Common myeloid progenitor, CD34-positive (primary cell): ENCODE data around the gene MICU1.
A peak's percentile ranks its signal among the peaks of the same experiment; 100 is the strongest.

Source experiments
- CTCF ChIA-PET: fragments of 350-600 bp; sonication (Branson Sonifier 250); formaldehyde crosslinking; loops from one replicate; lab custom pipeline; 2021; ENCODE audit warnings: antibody characterized with exemption; lab: Charles Lee
- POLR2A ChIA-PET: fragments of 350-600 bp; sonication (Branson Sonifier 250); formaldehyde crosslinking; loops from one replicate; lab custom pipeline; 2021; ENCODE audit warnings: antibody characterized with exemption; lab: Charles Lee
- DNase-seq, 3 donors: peaks; one replicate each; pipeline versions ENCODE4 v3.0.0 to v3.0.0-alpha.2; 2013
- H3K27ac ChIP-seq, 2 experiments: 1 replicate in 1 of 2; 2 replicates in 1 of 2; pipeline ENCODE4 v1.7.0; 2013; ENCODE audit warnings: inconsistent platforms in 2 of 2, low read length in 2 of 2, mild to moderate bottlenecking in 2 of 2, low read depth in 1 of 2, moderate library complexity in 1 of 2; ENCODE audit not compliant: severe bottlenecking in 2 of 2, insufficient read depth in 1 of 2, poor library complexity in 1 of 2
- H3K27me3 ChIP-seq, 5 experiments: replicated peaks in 2 of 5; 1 replicate in 3 of 5; 2 replicates in 2 of 5; pipeline versions ENCODE4 v1.6.1 to v1.7.0; 2013; ENCODE audit warnings: low read length in 4 of 5, mild to moderate bottlenecking in 2 of 5, moderate library complexity in 2 of 5, inconsistent platforms in 1 of 5; ENCODE audit not compliant: insufficient read depth in 5 of 5, control insufficient read depth in 4 of 5
- H3K36me3 ChIP-seq, 4 experiments: 1 replicate in 2 of 4; 2 replicates in 2 of 4; pipeline versions ENCODE4 v1.6.1 to v1.7.0; 2013; ENCODE audit warnings: low read length in 3 of 4, control low read depth in 1 of 4, mild to moderate bottlenecking in 1 of 4; ENCODE audit not compliant: control insufficient read depth in 4 of 4, insufficient read depth in 4 of 4
- H3K4me1 ChIP-seq, 4 experiments: 1 replicate in 3 of 4; 2 replicates in 1 of 4; pipeline versions ENCODE4 v1.6.1 to v1.7.1; 2013; ENCODE audit warnings: low read length in 3 of 4, mild to moderate bottlenecking in 3 of 4, control low read depth in 1 of 4, inconsistent platforms in 1 of 4, moderate library complexity in 1 of 4; ENCODE audit not compliant: control insufficient read depth in 4 of 4, insufficient read depth in 4 of 4; ENCODE audit errors: control extremely low read depth in 1 of 4
- H3K4me3 ChIP-seq, 7 experiments: 1 replicate in 4 of 7; 2 replicates in 3 of 7; pipeline versions ENCODE4 v1.5.1 to v1.7.0; 2013; ENCODE audit warnings: mild to moderate bottlenecking in 7 of 7, low read length in 6 of 7, moderate library complexity in 6 of 7, inconsistent platforms in 2 of 7, low read depth in 2 of 7, control low read depth in 1 of 7; ENCODE audit not compliant: insufficient read depth in 4 of 7, control insufficient read depth in 1 of 7; ENCODE audit errors: extremely low read depth in 1 of 7
- H3K9me3 ChIP-seq, 5 experiments: 1 replicate in 4 of 5; 2 replicates in 1 of 5; pipeline versions ENCODE4 v1.6.1 to v1.7.1; 2013; ENCODE audit warnings: low read length in 4 of 5, mild to moderate bottlenecking in 2 of 5, inconsistent platforms in 1 of 5, low read depth in 1 of 5, moderate library complexity in 1 of 5; ENCODE audit not compliant: control insufficient read depth in 4 of 5, insufficient read depth in 2 of 5; ENCODE audit errors: control extremely low read depth in 1 of 5
- WGBS: methylation state at CpG from one replicate; pipeline ENCODE4 v1.1.5; 2013; ENCODE audit not compliant: insufficient coverage; 5-methylcytosine and 5-hydroxymethylcytosine counted together

MICU1 gene

DNA sequence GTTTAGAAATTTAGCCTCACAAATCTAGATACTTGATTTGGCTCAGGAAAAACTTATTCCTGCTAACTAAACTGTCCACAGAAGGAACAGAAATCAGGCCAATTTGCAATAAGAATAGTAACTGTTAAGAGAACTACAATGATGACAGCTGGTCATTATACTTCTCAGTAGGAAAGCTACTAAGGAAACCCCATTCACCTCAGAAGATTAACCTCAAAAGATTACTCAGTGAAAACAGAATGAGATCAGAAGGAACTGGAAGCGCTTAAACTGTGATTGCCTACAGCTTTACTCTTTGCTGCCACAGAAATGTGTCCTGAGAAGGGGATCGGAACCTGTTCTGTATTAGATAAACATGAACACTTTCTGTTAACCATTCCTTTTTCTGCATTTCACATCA is 246.8 kb downstream of the MICU1 start:
- peak in 2 of 3 donors; percentile 19 to 31 for DNase-seq
- ChIA-PET POLR2A (no interaction called here), CTCF (no interaction called here)
- H3K4me3 ChIP-seq = no peak overlapping the region
- H3K36me3 ChIP-seq = peaks cover 0 to 5% (median 1%) of the 10 kb centered on the region in 4 experiments
- no peaks in the 10 kb centered on the region for H3K9me3 ChIP-seq
- 100% methylated on average over 2 of the region's 2 CpGs for WGBS
- peaks cover 0 to 11% (median 0%) of the 10 kb centered on the region in 4 experiments for H3K4me1 ChIP-seq
- H3K27me3 ChIP-seq = no peaks in the 10 kb centered on the region
- no peak overlapping the region for H3K27ac ChIP-seq

DNA sequence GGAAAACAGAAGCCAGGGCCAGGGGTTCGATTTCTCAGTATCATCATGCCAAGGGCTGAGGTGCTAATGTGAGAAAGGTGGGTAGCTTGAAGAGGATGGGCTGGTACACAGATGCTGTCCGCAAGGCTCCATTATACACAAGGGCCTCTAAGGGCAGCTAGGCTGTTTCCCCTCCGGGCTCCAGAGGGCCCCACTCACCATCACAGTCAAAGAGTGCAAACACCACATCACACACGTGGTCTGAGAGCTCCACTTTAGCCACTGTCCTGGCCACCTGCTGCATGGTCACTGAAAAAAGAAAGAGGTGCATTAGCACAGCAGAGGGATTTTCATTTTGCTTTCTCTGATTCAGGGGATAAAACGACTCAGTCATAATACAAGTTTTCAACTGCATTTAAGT is 250.3 kb downstream of the MICU1 start:
- Histone ChIP-seq H3K4me3 (no peak overlapping the region), H3K27me3 (no peaks in the 10 kb centered on the region), H3K27ac (no peak overlapping the region), H3K9me3 (no peaks in the 10 kb centered on the region), H3K4me1 (peaks cover 0 to 9% (median 0%) of the 10 kb centered on the region in 4 experiments), H3K36me3 (peaks cover 0 to 5% (median 1%) of the 10 kb centered on the region in 4 experiments)
- no peak for DNase-seq
- 80% methylated on average over 3 of the region's 5 CpGs for WGBS
- CTCF ChIA-PET = interaction anchor here (1.0 to 2.2 kb wide), 2 partner anchors 41 to 459 kb away, joined by 3 to 7 read pairs; no protein-coding TSS in a partner anchor
- POLR2A ChIA-PET = no interaction called here

DNA sequence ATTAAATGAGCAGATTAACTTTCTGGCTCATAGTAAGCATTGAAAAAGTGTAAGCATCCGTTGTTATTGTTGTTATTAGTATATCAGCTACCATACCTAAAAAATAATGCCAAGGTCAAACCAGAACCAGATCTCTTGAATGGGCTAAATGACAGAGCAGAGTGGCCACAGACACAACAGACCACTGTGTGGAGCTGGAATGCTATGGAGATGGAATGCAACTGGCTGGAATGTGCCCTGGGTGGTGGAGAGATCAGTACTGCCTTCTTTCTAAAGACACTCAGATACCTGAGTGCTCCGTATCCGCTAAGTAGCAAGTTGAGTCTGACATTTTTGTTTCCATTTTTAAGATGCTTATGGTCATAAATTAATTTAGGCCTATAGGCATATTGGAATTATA is 250.7 kb downstream of the MICU1 start:
- WGBS = 96% methylated on average over 2 of the region's 3 CpGs
- no peak for DNase-seq
- no peaks in the 10 kb centered on the region for H3K27me3 ChIP-seq
- ChIA-PET CTCF (interaction anchor here (0.9 to 2.2 kb wide), 4 partner anchors 10 to 686 kb away, joined by 3 to 7 read pairs (median 3); no protein-coding TSS in a partner anchor), POLR2A (interaction anchor here (0.6 kb wide), 1 partner anchor 490 kb away, joined by 3 read pairs; no protein-coding TSS in a partner anchor)
- no peak overlapping the region for H3K27ac ChIP-seq
- no peaks in the 10 kb centered on the region for H3K9me3 ChIP-seq
- H3K36me3 ChIP-seq = peaks cover 0 to 5% (median 1%) of the 10 kb centered on the region in 4 experiments
- peaks cover 0 to 9% (median 0%) of the 10 kb centered on the region in 4 experiments for H3K4me1 ChIP-seq
- no peak overlapping the region for H3K4me3 ChIP-seq

DNA sequence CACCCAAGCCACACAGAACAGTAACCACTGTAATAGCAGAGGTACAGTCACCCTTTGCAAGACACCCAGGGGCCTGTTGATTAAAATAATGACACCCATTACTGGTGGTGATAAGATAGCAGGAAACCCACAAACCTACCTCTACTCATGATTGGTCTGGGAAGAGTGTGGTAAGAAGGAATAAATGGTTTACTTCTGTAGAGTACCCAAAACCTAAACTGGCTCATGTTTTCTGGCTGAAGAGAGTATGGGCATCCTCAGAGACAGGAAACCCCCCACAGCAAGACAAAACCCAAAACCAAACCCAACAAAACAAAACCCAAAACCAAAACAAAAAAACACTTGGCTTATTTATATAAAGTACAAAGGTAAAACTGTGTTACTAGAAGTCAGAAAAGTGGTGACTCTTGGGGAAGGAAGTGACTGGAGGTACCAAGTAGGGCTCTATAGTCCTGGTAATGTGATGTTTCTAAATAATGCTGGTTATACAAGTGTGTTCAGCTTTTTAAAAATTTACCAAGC is 255.6 kb downstream of the MICU1 start:
- Histone ChIP-seq H3K36me3 (peaks cover 2 to 23% (median 12%) of the 10 kb centered on the region in 4 experiments), H3K27me3 (no peaks in the 10 kb centered on the region), H3K27ac (no peak overlapping the region), H3K9me3 (no peaks in the 10 kb centered on the region), H3K4me1 (no peaks in the 10 kb centered on the region), H3K4me3 (no peak overlapping the region)
- DNase-seq = no peak
- POLR2A ChIA-PET = no interaction called here
- CTCF ChIA-PET = no interaction called here

DNA sequence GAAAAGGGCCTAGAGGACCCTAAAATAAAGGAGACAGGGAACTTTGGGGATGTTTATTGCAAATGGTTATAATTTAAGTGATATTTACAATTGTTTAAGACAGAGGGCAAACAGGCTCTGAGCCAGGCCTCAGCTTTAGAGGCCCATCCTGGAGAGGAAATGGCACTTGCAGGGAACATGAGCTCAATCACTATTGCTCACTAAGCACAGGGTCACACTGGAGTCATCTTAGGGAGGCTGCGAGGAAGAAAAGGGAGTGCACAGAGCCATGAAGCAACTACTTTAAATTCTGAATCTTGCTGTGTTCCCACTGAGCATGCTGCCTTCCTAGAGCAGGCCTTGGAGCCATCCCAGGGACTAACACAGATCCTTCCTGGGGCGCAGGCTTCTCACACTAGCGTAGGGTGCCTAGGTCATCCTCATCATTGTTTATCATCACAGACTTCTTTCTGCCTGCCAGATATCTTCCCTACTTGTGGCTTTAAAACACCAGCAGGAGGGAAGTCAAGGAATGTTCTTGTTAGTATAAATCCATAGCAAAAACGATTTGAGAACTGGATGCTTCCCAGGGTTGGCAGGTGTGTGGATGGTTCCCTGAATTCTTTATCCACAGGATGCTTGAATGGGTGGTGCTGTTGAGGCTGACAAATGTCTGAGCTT is 258.4 kb downstream of the MICU1 start:
- POLR2A ChIA-PET = no interaction called here
- CTCF ChIA-PET = interaction anchor here (0.6 to 5.0 kb wide), 2 partner anchors 436 to 467 kb away, joined by 3 to 67 read pairs; no protein-coding TSS in a partner anchor

DNA sequence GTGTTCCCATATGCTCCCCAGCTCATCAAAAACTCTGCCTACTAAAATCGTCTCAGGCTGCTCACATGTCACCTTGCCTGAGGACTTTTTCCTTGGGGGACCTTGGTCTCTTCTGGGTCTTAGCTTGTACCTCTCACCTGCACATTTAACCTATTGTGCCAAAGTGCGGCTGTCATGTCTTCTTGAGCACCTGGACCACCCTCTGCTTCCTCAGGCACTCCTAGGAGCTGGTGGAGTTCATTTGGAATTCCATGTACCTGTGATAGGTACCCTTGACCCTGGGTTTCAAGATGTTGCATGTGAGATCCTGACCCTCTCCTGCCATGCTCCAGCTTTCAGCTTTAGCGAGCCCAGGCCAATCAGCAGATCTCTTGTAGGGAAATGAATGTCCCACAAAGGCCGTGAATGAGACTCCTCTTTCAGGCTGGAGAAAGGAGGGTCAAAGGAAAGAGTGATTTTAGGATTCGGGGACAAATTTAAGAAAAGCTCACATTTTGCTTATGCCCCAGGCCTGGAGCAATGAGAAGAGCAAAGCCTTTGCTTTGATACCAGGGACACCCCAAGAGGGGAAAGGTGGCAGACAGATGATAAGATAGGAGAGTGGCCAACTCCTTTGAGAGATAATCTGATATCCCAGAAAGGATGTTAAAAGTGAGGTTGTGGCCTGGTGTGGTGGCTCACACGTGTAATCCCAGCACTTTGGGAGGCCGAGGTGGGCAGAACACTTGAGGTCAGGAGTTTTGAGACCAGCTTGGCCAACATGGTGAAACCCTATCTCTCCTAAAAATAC is 260.6 kb downstream of the MICU1 start:
- no peaks in the 10 kb centered on the region for H3K9me3 ChIP-seq
- POLR2A ChIA-PET = interaction anchor here (0.6 to 0.7 kb wide), 2 partner anchors 376 to 976 kb away, joined by 3 to 4 read pairs; no protein-coding TSS in a partner anchor
- no peaks in the 10 kb centered on the region for H3K27me3 ChIP-seq
- H3K27ac ChIP-seq = no peak overlapping the region
- H3K4me1 ChIP-seq = peaks cover 0 to 9% (median 7%) of the 10 kb centered on the region in 4 experiments
- CTCF ChIA-PET = interaction anchor here (0.6 to 5.0 kb wide), 16 partner anchors 8 to 699 kb away, joined by 3 to 67 read pairs (median 6); partner anchors contain the start of gene DNAJB12
- H3K36me3 ChIP-seq = peaks cover 2 to 24% (median 14%) of the 10 kb centered on the region in 4 experiments
- DNase-seq = no peak
- 94% methylated on average over 7 of the region's 7 CpGs for WGBS
- no peak overlapping the region for H3K4me3 ChIP-seq

More for the DNA sequence above, 258.4 kb downstream of the MICU1 start:
- H3K27ac ChIP-seq = no peak overlapping the region
- H3K4me3 ChIP-seq = no peak overlapping the region
- no peaks in the 10 kb centered on the region for H3K27me3 ChIP-seq
- peaks cover 2 to 24% (median 14%) of the 10 kb centered on the region in 4 experiments for H3K36me3 ChIP-seq
- H3K9me3 ChIP-seq = no peaks in the 10 kb centered on the region
- peaks cover 0 to 9% (median 7%) of the 10 kb centered on the region in 4 experiments for H3K4me1 ChIP-seq
- DNase-seq = no peak
- WGBS = 100% methylated on average over 3 of the region's 4 CpGs
